CD4-positive, alpha-beta T cell treated with Interleukin-17A for 1 hour (primary cell): ENCODE measurements around the gene MMP25.

Experiments
- DNase-seq: peaks from one replicate; pipeline ENCODE4 v3.0.0-alpha.2; 2020

The MMP25 gene

DNA sequence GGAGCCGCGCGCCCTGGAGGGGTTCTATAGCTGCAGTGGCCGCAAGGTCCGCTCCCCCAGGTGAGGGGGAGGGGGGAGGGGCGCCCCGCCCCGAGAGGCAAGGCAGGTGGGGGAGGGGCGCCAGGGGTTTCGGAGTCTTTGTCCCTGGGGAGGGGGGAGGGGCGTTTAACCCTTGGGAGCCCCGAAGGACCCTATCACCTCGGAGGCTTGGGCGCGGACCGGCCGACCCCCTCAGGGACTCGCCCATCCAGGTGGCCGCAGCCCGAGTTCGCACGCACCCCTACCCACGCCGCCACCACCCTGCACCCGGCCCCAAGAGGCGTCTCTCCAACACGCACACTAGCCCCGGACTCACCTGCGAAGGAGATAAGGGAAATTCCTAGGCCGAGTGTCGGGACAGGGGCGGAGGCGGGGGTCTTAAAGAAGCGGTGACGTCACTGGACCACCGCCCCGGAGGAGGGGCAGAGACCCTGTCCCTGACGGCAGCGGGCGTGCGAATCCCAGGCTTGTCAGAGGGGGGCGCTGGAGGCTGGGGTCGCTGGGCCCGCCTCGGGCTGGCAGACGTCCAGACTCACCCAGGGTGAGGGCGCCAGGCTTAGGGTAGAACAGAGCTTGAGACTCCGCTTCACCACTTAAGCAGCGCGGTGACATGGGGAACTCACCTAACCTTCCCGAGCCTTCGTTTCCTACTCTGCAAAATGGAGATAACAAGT, 28.4 kb upstream of the MMP25 start, which contains the start of gene CLDN6:
Gene CLDN6 (minus strand): TSS at position 390 of the 713 bp plus-strand sequence. CDS start 2,162 bp downstream, outside the sequence.
- no peak for DNase-seq

DNA sequence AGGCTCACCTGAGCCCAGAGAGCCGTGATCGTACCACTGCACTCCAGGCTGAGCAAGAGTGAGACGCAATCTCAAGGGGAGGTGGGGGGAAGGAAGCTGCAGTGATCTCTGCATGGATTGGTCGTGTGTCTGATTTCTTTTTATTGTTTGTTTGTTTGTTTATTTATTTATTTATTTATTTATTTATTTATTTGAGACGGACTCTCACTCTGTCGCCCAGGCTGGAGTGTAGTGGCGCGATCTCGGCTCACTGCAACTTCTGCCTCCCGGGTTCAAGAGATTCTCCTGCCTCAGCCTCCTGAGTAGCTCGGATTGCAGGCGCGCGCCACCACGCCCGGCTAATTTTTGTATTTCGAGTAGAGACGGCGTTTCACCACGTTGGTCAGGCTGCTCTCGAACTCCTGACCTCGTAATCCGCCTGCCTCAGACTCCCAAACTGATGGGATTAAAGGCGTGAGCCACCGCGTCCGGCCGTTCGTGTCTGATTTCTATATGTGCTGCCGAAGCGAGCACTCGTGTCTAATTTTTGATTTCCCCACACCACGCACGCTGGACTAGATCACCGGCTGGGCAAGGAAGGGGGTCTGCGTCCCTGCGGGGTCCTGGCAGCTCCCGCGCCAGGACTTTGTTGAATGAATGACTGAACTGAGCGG, 26.6 kb upstream of the MMP25 start:
- no peak for DNase-seq

DNA sequence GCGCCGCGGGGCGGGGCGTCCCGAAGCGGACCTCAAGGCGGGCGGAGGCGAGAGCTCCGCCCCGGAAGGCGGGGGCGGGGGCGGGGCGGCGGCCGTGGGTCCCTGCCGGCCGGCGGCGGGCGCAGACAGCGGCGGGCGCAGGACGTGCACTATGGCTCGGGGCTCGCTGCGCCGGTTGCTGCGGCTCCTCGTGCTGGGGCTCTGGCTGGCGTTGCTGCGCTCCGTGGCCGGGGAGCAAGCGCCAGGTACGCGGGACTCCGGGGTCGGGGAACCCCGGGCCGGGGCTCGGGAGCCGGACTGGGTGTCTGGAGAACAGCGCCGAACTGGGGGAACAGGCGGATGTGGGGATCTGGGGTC, 26.1 kb upstream of the MMP25 start, which contains the start of gene TNFRSF12A:
Gene TNFRSF12A (plus strand): TSS at position 122 of the 357 bp plus-strand sequence. CDS start 30 bp downstream, at position 152.
- DNase-seq = peak; percentile 75

DNA sequence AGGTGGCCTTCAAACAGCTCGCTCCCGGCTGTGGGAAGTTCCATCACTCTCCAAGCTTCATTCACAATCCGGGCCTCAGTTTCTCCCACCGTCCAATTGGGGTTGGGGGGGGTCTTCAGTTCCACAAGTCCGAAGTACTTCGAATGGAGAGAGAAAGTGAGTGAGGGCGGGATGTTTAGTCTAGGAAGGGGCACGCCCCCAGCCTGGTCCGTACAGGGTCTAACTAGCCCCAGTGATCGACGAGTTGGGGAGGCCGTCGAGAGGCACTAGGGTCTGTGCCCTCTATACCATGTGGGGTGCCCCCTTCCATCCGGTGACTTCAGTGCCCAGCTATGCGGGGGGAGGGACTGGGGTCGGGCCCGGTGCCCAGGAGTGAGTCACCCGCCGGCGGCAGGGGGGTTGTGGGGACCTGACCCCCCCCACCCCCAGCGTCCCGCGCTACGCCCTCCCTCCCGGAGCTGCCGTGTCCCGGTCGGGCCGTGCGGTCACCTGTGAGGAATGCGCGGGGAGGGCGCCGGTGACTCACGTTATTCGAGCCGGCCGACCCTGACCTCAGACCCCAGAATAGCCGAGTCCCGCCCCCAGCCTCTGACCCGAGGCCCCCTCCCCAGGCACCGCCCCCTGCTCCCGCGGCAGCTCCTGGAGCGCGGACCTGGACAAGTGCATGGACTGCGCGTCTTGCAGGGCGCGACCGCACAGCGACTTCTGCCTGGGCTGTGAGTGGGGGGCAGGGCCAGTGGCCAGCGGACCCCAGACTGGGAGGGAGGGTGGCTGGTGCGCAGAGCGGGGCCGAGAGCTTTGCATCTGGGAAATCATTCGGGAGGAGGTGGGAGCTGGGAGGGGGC, 25.5 kb upstream of the MMP25 start:
- peak; percentile 72 for DNase-seq

DNA sequence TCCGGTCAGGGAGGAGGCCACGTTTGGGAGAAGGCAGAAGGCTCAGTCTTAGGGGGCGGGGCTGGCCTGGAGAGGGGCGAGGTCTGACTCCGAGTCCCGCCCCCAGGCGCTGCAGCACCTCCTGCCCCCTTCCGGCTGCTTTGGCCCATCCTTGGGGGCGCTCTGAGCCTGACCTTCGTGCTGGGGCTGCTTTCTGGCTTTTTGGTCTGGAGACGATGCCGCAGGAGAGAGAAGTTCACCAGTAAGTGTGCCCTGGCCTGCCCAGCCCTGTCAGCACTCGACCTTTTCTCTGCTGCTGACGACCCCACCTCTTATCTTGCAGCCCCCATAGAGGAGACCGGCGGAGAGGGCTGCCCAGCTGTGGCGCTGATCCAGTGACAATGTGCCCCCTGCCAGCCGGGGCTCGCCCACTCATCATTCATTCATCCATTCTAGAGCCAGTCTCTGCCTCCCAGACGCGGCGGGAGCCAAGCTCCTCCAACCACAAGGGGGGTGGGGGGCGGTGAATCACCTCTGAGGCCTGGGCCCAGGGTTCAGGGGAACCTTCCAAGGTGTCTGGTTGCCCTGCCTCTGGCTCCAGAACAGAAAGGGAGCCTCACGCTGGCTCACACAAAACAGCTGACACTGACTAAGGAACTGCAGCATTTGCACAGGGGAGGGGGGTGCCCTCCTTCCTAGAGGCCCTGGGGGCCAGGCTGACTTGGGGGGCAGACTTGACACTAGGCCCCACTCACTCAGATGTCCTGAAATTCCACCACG, 24.7 kb upstream of the MMP25 start:
- peak; percentile 68 for DNase-seq

DNA sequence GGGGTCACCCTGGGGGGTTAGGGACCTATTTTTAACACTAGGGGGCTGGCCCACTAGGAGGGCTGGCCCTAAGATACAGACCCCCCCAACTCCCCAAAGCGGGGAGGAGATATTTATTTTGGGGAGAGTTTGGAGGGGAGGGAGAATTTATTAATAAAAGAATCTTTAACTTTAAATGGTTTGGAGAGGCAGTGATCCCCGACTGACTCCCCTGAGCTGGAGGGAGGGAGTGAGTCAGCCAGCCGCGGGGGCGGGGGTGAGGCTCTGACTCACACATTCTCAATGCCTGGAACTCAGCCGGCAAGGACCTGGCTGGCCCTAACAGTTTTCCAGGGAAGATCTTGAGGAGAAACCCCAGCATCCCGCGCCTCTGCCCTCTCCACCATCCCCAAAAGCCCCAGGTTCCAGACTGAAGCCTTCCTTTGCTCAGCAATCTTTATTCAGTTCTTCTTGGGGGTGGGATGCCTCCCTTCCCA, 24.1 kb upstream of the MMP25 start:
- peak; percentile 67 for DNase-seq

DNA sequence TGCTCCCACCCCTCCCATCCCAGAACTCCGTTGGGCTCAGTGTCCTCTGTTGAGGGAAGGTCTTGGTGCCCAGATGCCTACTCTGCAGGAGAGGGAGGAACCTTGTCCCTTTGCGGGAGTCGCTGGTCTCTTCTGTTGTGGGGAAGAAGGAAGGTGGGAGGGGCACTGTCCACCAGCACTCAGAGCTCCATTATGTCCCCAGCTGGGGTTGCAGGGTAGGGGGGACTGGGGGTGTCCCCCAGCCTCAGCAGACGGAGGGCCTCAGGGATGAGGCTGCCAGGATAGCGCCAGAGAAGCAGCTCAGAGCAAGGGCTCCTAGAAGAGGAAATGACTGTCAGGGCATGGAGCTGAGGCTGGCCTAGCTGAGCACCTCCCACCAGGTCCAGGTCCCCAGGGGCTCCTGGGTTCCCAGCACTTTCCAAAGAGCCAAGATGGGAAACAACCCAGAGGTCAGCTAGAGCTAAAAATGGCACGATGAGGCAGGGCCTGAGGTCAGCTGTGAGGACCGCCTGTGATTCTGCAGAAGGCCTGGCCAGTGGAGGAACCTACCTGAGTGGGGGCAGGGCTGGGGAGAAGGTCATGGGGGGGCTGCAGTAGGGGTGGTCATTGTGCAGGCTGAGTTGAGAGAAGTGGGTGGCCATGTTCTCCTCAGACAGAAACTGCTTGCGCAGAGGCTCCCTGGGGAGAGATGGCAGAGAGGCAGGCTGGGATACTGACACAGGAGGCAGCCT, 23.5 kb upstream of the MMP25 start:
- DNase-seq = no peak

DNA sequence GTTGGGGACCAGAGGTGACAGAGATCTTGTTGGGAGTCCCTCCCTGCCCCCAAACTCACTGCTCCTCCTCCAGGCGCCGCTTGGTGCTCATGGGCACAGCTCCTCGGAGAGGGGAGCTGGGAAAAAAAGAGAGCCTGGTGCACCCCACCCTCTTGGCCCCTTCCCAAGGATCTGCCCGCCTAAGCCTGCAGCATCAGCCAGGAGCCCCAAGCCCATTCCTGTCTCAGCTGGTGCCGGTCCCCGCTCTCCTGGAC, 23.0 kb upstream of the MMP25 start:
- no peak for DNase-seq

DNA sequence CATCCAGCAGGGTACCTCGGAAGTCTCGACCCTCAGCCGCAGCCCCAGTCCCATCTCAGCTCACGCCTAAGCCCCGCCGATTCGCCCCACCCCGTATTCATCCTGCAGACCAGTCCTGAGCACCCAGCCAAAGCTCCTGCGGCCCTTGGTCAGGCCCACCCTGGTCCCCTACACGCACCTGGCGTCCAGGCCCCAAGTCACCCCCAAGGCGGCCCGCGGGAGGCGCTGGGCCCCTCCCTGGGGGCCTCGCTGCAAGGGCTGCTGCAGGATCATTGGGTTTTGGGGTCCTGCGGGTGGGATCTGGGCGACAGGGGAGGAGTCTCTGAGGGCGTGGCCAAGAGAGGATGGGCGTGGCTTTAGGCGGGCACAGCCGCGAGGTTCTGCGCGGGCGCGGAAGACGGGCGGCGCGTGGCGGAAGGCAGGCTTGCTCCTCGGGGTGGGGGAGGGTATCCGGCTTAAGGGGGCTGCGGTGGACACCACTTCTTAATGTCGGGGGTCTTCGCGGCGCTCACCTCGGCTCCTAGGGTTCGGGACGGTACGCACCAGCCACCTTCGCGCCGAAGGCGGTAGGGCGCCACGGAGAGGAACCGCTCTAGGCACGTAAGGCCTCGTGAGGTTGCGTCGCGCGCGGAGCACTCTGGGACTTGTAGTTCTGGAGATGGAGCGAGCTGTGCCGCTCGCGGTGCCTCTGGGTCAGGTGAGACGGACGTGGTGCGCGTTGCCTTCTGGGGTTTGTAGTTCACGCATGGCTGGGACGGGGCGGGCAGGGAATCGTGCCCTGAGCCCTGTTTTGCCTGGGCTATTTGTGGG, 22.5 kb upstream of the MMP25 start, which contains the start of the genes HCFC1R1 and THOC6:
Gene HCFC1R1 (minus strand): TSS at position 274 of the 810 bp plus-strand sequence. CDS start 1 bp downstream, at position 273.
Gene THOC6 (plus strand): TSS at position 367 of the 810 bp plus-strand sequence. CDS start 292 bp downstream, at position 659.
- peak; percentile 96 for DNase-seq

DNA sequence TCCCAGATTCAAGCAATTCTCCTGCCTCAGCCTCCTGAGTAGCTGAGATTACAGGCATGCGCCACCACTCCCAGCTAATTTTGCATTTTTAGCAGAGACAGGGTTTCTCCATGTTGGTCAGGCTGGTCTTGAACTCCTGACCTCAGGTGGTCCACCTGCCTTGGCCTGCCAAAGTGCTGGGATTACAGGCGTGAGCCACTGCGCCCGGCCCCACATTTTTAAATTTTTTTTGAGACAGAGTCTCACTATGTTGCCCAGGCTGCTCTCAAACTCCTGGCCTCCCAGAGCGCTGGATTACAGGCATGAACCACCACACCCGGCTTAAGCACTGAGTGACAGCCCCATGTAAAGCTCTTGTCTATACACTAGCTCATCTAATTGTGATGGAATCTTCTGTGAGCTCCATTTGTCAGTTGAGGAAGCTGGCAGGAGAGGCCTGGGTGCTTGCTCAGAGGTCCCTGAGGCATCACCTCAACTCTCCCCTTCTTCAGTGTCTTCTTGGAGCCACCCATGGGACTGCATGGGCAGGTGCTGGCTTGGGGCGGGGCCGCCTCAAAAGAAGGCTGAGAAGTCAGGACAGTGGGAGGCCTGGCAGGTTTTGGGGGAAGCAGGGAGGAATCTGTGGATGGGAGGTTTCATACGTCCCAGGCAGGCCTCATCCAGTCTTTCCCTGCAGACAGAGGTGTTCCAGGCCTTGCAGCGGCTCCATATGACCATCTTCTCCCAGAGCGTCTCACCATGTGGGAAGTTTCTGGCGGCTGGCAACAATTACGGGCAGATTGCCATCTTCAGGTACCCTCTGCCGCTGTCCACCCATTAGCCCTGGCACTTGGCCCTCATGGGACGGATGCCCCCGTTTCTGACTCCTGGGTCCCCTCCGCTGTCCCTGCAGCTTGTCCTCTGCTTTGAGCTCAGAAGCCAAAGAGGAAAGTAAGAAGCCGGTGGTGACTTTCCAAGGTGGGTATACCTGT, 21.0 kb upstream of the MMP25 start:
- DNase-seq = no peak

DNA sequence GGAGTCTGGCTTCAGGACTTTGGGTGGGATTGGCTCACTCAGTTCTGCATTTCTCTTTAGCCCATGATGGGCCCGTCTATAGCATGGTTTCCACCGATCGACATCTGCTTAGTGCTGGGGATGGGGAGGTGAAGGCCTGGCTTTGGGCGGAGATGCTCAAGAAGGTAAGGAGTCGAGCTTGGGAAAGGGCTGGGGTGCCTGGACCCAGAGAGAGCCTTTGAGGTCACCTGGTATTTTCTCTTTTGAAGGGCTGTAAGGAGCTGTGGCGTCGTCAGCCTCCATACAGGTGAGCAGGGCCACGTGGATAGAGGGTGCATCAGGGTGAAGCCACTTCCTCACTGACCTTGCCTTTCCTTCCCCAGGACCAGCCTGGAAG, 20.4 kb upstream of the MMP25 start:
- DNase-seq = no peak

DNA sequence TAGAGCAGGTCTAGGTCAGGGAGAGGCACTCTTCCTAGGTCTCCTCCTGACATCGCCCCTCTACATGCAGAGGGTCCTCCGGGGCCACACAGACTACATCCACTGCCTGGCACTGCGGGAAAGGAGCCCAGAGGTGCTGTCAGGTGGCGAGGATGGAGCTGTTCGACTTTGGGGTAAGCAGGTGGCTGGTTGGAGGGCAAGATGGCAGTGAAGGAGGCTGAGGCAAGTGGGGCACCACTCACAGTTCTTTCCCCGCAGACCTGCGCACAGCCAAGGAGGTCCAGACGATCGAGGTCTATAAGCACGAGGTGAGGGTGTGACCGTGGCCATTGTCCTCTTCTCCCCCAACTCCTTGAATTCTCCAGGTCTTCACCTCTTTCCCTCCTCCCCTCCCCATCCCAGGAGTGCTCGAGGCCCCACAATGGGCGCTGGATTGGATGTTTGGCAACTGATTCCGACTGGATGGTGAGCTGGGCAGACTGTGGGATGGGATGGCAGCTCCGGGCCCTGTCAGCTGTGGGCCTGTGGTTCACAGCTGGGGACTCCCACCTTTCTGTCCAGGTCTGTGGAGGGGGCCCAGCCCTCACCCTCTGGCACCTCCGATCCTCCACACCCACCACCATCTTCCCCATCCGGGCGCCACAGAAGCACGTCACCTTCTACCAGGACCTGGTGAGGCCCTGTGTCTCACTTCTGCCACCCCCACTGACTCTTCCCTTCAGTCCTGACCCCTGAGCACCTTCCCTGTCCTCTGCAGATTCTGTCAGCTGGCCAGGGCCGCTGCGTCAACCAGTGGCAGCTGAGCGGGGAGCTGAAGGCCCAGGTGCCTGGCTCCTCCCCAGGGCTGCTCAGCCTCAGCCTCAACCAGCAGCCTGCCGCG, 19.5 kb upstream of the MMP25 start:
- no peak for DNase-seq

DNA sequence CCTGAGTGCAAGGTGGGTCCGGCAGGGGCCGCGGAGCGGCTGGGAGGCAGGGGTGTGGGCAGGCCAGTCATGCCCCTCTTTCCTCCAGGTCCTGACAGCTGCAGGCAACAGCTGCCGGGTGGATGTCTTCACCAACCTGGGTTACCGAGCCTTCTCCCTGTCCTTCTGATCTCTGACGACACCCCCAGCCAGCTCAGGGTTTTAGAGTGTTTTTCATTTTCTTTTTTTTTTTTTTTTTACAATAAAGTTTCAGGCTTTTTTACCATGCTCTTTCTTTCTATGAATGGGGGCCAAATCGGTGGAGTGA, 18.9 kb upstream of the MMP25 start:
- DNase-seq = no peak

DNA sequence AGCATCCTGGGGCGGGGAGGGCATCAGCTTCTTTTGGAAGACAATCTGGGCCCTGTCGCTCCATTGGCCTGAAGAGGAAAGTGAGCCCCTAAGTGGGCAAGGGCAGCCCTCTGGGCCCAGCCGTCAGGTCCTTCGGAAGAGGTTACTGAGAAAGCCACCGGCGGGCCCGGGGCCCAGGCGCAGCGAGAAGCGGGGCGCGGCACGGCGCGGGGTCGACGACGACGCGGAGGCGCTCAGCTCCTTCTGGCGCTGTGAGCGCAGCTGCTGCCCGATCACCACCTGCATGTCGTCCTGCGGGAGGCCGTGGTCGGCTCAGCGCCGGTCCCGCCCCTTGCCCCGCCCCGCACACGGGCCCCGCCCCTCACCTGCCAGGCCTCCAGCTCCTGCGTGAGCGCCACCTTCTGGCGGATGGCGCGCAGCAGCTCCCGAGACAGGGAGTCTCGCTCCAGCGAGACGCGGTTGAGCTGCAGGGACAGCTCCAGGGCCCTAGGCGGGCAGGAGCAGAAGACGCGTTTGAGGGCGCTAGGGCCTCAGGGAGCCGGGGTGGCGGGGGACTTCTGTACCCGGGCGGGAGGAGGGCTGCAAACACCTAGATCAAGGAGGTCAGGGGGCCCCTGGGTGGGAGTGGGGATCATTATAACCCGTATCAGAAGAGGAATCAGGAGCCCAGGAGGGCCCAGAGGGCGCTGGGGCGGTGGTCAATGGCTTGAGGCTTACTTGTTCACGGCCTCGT, 18.2 kb upstream of the MMP25 start:
- DNase-seq = peak; percentile 88

DNA sequence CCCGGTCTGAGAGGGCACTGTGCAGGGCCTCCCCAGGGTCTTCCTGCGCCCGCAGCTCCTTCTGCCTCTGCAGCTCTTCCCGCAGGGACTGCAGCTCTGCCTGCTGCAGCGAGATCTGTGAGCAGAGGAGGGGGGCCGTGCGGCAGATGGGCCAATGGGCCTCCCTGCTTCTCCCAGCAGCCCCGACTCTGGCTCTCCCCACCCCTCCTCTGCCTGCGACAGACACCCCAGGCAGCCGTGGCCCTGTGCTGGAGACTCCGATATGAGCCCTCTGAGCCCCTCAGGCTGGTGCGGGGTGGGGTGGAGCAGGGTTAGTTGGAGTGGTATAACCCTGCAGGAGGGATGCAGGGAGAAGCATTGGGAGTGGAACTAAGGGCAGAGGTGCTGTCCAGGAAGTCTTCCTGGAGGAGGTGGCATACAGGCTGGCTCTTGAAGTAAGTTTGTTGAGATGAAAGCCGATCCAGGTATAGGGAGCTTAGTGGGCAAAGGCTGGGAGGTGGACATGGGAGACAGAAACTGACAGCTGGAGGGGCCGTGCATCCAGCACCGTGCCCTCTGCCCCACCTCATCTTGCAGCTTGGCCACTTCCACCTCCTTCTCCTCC, 17.5 kb upstream of the MMP25 start:
- DNase-seq = no peak

DNA sequence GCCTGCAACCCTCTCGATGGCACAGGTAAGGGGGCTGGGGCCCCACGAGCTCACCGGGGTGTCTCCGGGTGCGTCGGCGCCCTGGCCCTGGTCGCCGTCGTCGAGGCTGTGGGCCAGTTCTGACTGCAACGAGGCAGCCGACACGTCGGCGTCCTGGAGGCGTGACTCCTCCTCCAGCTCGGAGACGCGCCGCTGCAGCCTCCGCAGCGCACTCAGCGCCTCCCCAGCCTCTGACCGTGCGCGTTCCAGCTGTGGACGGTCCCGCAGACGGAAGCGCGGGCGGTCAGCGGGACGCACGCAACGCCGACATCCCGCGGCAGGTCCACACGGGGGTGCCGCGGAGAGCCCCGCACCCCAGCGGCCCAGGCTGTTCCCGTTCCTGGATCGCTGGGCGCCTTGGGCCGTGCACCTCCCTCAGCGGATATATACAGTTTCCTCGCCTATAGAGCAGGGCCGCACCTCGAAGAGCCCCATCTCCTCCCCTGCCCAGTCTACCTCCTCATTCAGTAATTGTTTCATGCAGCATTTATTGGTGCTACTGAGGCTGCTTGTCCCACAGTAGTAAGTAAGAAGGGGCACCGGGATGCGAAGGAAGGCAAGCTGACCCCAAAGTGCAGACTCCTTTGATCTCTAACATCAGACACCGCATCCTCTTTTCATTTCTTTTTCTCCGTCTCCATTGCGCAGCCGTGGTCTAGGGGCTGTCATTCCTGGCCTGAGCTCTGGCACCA, 16.7 kb upstream of the MMP25 start:
- peak; percentile 43 for DNase-seq
